C4-2B (cell line): Measurements from ENCODE around the gene CDH18.

Experiments
- H3K27ac ChIP-seq: fragments of 450-650 bp; 2 replicates; pipeline ENCODE4 v1.5.1; 2017
- CTCF ChIP-seq: fragments of 450-650 bp; conservative IDR thresholded peaks from 2 replicates; pipeline ENCODE4 v1.5.1; 2017; ENCODE audit warnings: mild to moderate bottlenecking
- ZFX ChIP-seq: fragments of 450-650 bp; IDR thresholded peaks from 2 replicates; pipeline ENCODE4 v1.6.1; 2017

The CDH18 gene

DNA sequence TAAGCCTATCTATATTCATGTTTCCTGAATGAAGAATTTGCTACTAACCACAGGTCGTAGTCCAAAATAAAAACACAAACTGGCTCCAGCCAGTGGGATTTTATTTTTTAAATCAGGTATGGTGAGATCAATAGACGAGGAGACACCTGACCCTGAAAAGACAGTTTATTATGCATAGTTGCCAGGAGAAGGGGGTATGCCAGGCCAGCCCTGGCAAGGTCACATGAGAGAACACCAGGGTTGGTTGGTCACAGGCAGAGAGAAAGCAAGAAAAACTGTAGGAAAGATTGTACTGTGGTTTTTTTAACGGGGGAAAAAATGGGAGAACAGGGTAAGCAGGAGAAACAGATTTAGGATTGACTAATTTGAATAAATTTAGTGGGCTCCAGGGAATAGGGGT lies 125.3 kb downstream of the CDH18 start:
- no peak overlapping the region for H3K27ac ChIP-seq
- TF ChIP-seq ZFX (no peak), CTCF (no peak)

DNA sequence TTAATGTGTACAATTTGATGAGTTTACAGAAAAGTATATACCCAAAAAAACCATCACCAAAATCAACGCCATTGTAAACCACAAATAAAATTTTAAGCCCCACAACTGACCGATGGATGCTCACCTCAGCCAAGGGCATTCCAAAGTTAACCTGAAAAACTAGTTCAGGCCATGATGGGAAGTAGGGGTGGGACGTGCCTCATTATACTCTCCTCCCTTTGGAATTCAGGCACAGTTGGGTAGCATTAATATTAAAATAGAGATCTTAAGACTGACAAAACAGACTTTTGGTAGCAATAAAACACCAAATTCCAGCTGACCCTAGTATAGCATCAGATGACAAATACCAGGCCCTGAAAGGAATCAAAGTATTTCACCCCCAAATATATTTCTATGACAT lies 129.0 kb downstream of the CDH18 start:
- TF ChIP-seq CTCF (no peak), ZFX (no peak)
- no peak overlapping the region for H3K27ac ChIP-seq

DNA sequence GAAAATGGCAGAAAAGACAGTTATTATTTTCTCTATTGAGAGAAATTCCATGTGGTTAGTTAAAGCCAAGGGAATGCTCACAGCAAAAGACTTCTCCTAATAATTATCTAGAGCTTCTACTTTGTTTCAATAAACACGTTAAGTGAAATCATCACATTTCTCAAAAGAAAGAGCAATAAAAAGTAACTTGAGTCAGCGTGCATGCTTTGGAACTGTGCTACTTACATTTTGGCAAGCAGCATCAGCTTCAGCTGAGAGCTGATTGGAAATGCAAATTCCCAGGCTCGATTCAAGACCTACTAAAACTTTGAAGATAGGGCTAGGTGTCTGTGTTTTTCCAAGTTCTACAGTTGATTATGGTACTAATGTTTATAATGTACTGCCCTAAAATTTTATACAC lies 132.1 kb downstream of the CDH18 start:
- H3K27ac ChIP-seq: no peak overlapping the region
- TF ChIP-seq ZFX: no peak
- TF ChIP-seq CTCF: no peak

- TF ChIP-seq CTCF (no peak), ZFX (no peak)
- no peak overlapping the region for H3K27ac ChIP-seq
These were observed 132.5 kb downstream of the CDH18 start for GRCh38 chr5:19855453-19855852.

- no peak overlapping the region for H3K27ac ChIP-seq
- TF ChIP-seq ZFX: no peak
- TF ChIP-seq CTCF: no peak
These were observed 133.0 kb downstream of the CDH18 start for GRCh38 chr5:19855031-19855430.

- no peak overlapping the region for H3K27ac ChIP-seq
- TF ChIP-seq ZFX: no peak
- TF ChIP-seq CTCF: no peak
These were observed 134.3 kb downstream of the CDH18 start for GRCh38 chr5:19853616-19854240.

DNA sequence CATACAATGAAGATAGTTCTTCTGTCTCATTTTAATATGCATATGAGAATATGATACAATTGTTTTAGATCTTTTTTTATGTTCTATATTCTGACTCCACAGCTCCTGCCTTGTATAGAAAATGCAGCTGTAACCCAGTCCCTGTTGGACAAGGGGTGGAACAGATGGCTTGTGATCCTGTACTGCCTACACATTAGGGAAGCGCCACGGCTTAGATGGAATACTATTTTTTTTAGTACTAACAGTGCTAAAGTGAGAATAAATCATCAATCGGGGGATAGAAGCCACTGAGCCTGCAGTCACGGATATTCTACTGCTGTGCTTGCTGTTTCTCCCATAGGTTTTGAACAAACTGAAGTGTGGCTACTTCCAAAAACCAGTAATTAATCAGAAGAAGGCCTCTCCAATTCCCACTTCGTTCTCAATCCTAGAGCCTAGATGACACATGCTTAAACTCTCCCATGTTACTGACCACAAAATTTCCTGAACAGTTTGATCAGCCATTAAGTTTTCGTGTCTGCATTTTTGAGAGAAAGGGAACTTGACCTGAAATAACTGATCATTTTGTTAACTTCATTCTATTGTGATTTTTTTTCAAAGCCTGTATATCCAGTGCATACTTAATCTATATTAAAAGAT lies 150.3 kb downstream of the CDH18 start:
- no peak overlapping the region for H3K27ac ChIP-seq
- TF ChIP-seq CTCF (no peak), ZFX (no peak)
